HepG2 (cell line): Measurements from ENCODE around the gene LSMEM2. TPM values are rescaled to one million over a fixed set of nuclear protein-coding genes. Genes with fewer than 3 reads are reported as not detected.

Experiments used
- FOXJ3 ChIP-seq: sonication (generic); formaldehyde crosslinking; IDR thresholded peaks from 2 replicates; pipeline ENCODE4 v1.4.0; 2020; ENCODE audit warnings: missing genetic modification reagents, mild to moderate bottlenecking, borderline replicate concordance
- FOXK1 ChIP-seq: sonication (generic); formaldehyde crosslinking; IDR thresholded peaks from 2 replicates; pipeline ENCODE4 v1.4.0; 2020; ENCODE audit warnings: low read depth, missing genetic modification reagents, borderline replicate concordance
- FOXM1 ChIP-seq: sonication (generic); formaldehyde crosslinking; IDR thresholded peaks from 2 replicates; pipeline ENCODE4 v1.5.0; 2020; ENCODE audit warnings: missing genetic modification reagents
- FOXO1 ChIP-seq: sonication (generic); formaldehyde crosslinking; IDR thresholded peaks from 2 replicates; pipeline ENCODE4 v1.4.0; 2020; ENCODE audit warnings: missing genetic modification reagents
- GMEB1 ChIP-seq: sonication (generic); formaldehyde crosslinking; IDR thresholded peaks from 2 replicates; pipeline ENCODE4 v1.5.1; 2020; ENCODE audit warnings: missing genetic modification reagents, mild to moderate bottlenecking, borderline replicate concordance
- GTF2F1 ChIP-seq: fragments of 150-350 bp; IDR thresholded peaks from 2 replicates; pipeline ENCODE4 v1.6.1; 2014; ENCODE audit warnings: low read length
- HNRNPL ChIP-seq: fragments of 200-400 bp; formaldehyde crosslinking; IDR thresholded peaks from 2 replicates; pipeline ENCODE4 v1.6.1; 2017; ENCODE audit warnings: mild to moderate bottlenecking, low read depth, low read length
- MNT ChIP-seq: fragments of 450-650 bp; IDR thresholded peaks from 2 replicates; pipeline ENCODE4 v1.6.1; 2016
- NCOA1 ChIP-seq: sonication (generic); formaldehyde crosslinking; IDR thresholded peaks from 2 replicates; pipeline ENCODE4 v1.9.0; 2021; ENCODE audit warnings: missing genetic modification reagents
- RFXAP ChIP-seq: sonication (generic); formaldehyde crosslinking; IDR thresholded peaks from 2 replicates; pipeline ENCODE4 v1.4.0; 2020; ENCODE audit warnings: missing genetic modification reagents, borderline replicate concordance
- SIN3A ChIP-seq: IDR thresholded peaks from 2 replicates; pipeline ENCODE4 v1.6.1; 2011; ENCODE audit warnings: low read depth, mild to moderate bottlenecking, control low read depth, low read length, borderline replicate concordance
- ZBTB34 ChIP-seq: sonication (generic); formaldehyde crosslinking; IDR thresholded peaks from 2 replicates; pipeline ENCODE4 v1.8.0; 2022; ENCODE audit warnings: mild to moderate bottlenecking, missing genetic modification reagents
- ZBTB8A ChIP-seq: sonication (generic); formaldehyde crosslinking; IDR thresholded peaks from 2 replicates; pipeline ENCODE4 v1.4.0; 2020; ENCODE audit warnings: mild to moderate bottlenecking, low read depth, missing genetic modification reagents, borderline replicate concordance
- ZNF10 ChIP-seq: sonication (generic); formaldehyde crosslinking; IDR thresholded peaks from 2 replicates; pipeline ENCODE4 v1.4.0; 2020; ENCODE audit warnings: mild to moderate bottlenecking, low read depth, missing genetic modification reagents, borderline replicate concordance
- ZNF264 ChIP-seq: sonication (generic); formaldehyde crosslinking; IDR thresholded peaks from 2 replicates; pipeline ENCODE4 v1.4.0; 2020; ENCODE audit warnings: missing genetic modification reagents
- ZNF274 ChIP-seq: sonication (generic); formaldehyde crosslinking; IDR thresholded peaks from 2 replicates; pipeline ENCODE4 v1.5.1; 2020; ENCODE audit warnings: mild to moderate bottlenecking, missing genetic modification reagents
- ZNF362 ChIP-seq: sonication (generic); formaldehyde crosslinking; IDR thresholded peaks from 2 replicates; pipeline ENCODE4 v1.4.0; 2020; ENCODE audit warnings: missing genetic modification reagents, mild to moderate bottlenecking, borderline replicate concordance
- ZNF430 ChIP-seq: sonication (generic); formaldehyde crosslinking; IDR thresholded peaks from 2 replicates; pipeline ENCODE4 v1.9.0; 2021; ENCODE audit warnings: mild to moderate bottlenecking, missing genetic modification reagents
- ZNF441 ChIP-seq: sonication (generic); formaldehyde crosslinking; IDR thresholded peaks from 2 replicates; pipeline ENCODE4 v1.7.0; 2021; ENCODE audit warnings: missing genetic modification reagents, borderline replicate concordance
- ZNF644 ChIP-seq: IDR thresholded peaks from 2 replicates; pipeline ENCODE4 v1.6.1; 2016; ENCODE audit warnings: low read depth
- ZNF670 ChIP-seq: sonication (generic); formaldehyde crosslinking; IDR thresholded peaks from 2 replicates; pipeline ENCODE4 v1.8.0; 2022; ENCODE audit warnings: mild to moderate bottlenecking, missing genetic modification reagents, borderline replicate concordance
- ZSCAN30 ChIP-seq: sonication (generic); formaldehyde crosslinking; IDR thresholded peaks from 2 replicates; pipeline ENCODE4 v1.5.0; 2020; ENCODE audit warnings: mild to moderate bottlenecking, missing genetic modification reagents
- polyA plus RNA-seq, 8 experiments: library from polyadenylated mRNA; depleted of rRNA in 3 of 8; stranded (reverse) in 7 of 8; unstranded in 1 of 8; fragments of >200 nt; fragmentation: Illumina TruSeq in 4 of 8; extraction: Trizol in 4 of 8; gene quantifications; 2 replicates each; pipeline versions ENCODE4 v1.2.1 to v1.2.3, GENCODE V29; 2011 to 2016; ENCODE audit warnings: low read depth in 4 of 8, missing spikeins in 1 of 8, mixed read lengths in 1 of 8; ENCODE audit not compliant: insufficient read depth in 1 of 8
- total RNA-seq, 5 experiments: library from RNA; depleted of rRNA; stranded (reverse); fragments of >200 nt; fragmentation: Illumina TruSeq; extraction: Trizol; gene quantifications; 2 replicates each; pipeline ENCODE4 v1.2.3, GENCODE V29; 2016; ENCODE audit warnings: low read depth in 1 of 5
- TF ChIP-seq, protein P1 (sequence below): sonication (generic); formaldehyde crosslinking; IDR thresholded peaks from 2 replicates; pipeline ENCODE4 v1.5.0; 2020; ENCODE audit warnings: missing genetic modification reagents

The LSMEM2 gene
- total and polyA plus RNA-seq, 2 of the 13 experiments (the other 11 are each of a cell fraction or from before 2014, with no cell fraction given), result 0.07 to 0.41 TPM

DNA sequence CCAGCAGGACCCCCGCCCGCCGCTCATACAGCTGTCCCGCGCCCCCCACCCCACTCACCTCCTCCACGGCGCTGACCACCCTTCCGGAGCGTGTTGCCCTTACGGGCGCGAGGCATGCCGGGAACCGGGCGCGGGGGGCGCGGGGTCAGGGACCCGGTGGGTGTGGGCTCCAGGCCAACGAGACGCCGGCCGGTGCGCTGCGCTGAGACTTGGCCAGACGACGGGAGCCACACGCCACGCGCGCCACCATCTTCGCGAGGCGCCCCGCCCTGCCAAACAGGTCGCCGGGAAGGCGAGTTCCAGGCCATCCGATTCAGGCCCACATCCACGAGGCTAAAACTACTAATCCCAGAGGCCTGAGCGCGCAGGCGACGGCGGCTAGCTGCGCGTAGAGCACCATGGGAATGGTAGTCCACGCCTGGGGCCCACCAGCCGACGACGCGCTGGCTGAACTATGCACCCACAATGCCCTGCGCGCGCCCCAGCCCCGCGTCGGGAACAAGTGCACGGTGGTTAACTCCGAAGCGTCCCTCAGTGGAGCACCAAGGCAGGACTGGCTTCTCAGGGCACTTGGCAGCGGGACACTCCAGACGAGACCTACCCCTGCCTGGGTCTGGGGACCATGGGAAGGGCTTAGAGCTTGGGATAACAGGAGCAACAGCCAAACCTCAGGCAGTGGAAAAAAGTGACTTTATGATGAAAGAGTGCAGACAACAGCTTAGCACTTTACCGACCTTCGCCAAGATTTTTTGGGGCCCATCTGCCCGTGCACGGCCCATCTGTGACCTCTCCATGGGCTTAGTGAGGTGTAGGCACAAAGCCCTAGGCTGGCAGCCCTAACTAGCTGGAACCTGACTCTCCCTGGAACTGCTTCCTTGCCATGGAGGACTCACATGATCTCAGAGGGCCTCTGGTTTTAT lies 13.5 kb downstream of the LSMEM2 start, which contains the start of gene IFRD2 (continued):
- TF ChIP-seq MNT (peak; percentile 74), FOXM1 (CRISPR knock-in tag) (no peak), FOXO1 (CRISPR knock-in tag) (peak; percentile 58; the same call in 1 of the 2 replicates), ZBTB8A (CRISPR knock-in tag) (no peak), SIN3A (peak; percentile 70; the same call in 1 of the 2 replicates), ZNF430 (CRISPR knock-in tag) (no peak), NCOA1 (CRISPR knock-in tag) (no peak), GMEB1 (peak; percentile 99), ZSCAN30 (CRISPR knock-in tag) (no peak), ZNF264 (CRISPR knock-in tag) (no peak), ZNF362 (no peak), RFXAP (CRISPR knock-in tag) (peak; percentile 45; the same call in 1 of the 2 replicates), ZNF644 (CRISPR knock-in tag) (no peak), FOXJ3 (CRISPR knock-in tag) (no peak), ZNF274 (CRISPR knock-in tag) (peak; percentile 48; the same call in 1 of the 2 replicates), ZNF441 (CRISPR knock-in tag) (no peak), ZBTB34 (CRISPR knock-in tag) (no peak), HNRNPL (no peak; the same call in 1 of the 2 replicates), FOXK1 (peak; percentile 90), GTF2F1 (no peak), ZNF670 (CRISPR knock-in tag) (peak; percentile 88; the same call in 1 of the 2 replicates), ZNF10 (CRISPR knock-in tag) (no peak)
- TF ChIP-seq, protein P1, sequence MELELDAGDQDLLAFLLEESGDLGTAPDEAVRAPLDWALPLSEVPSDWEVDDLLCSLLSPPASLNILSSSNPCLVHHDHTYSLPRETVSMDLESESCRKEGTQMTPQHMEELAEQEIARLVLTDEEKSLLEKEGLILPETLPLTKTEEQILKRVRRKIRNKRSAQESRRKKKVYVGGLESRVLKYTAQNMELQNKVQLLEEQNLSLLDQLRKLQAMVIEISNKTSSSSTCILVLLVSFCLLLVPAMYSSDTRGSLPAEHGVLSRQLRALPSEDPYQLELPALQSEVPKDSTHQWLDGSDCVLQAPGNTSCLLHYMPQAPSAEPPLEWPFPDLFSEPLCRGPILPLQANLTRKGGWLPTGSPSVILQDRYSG (CRISPR knock-in tag), result no peak
